SK-N-SH (cell line): ENCODE data around the gene CDKL5. TPM values are rescaled to one million over a fixed set of nuclear protein-coding genes. Genes with fewer than 3 reads are reported as not detected.
A peak's percentile ranks its signal among the peaks of the same experiment; 100 is the strongest.
"Not testable (repeated sequence)": the region's sequence is repeated elsewhere in the genome, so short reads cannot be mapped to it uniquely, and the experiment has no call there.

ENCODE experiments used
- CTCF ChIA-PET: fragments of 300-600, 350-600 bp; formaldehyde crosslinking; extraction: SDS; loops from one replicate; lab custom pipeline; 2021; lab: Yijun Ruan, JAX
- POLR2A ChIA-PET: fragments of 350-600 bp; sonication (Branson Sonifier 250); formaldehyde crosslinking; extraction: SDS; loops from one replicate; lab custom pipeline; 2020; ENCODE audit warnings: antibody characterized with exemption, inconsistent platforms; lab: Yijun Ruan, JAX
- DNase-seq: peaks from one replicate; pipeline ENCODE4 v3.0.0; 2012
- H2AFZ ChIP-seq: fragments of 200-600 bp; sonication (generic); 2 replicates; pipeline ENCODE4 v1.8.1; 2016; ENCODE audit warnings: antibody characterized with exemption, mild to moderate bottlenecking, low read depth
- H3F3A ChIP-seq: fragments of 200-600 bp; sonication (generic); replicated peaks from 2 replicates; pipeline ENCODE3; 2016; ENCODE audit warnings: antibody characterized with exemption, mild to moderate bottlenecking; ENCODE audit not compliant: insufficient read depth
- H3K27ac ChIP-seq, 2 experiments: fragments of 200-500 bp in 1 of 2; fragments of 200-600 bp in 1 of 2; sonication (Bioruptor generic) in 1 of 2; sonication (generic), shearing (Covaris generic) in 1 of 2; 2 replicates each; pipeline versions ENCODE4 v1.5.1 to v1.6.1; 2014 to 2016; ENCODE audit warnings: low read depth in 2 of 2, inconsistent platforms in 1 of 2, low read length in 1 of 2, mild to moderate bottlenecking in 1 of 2, mixed read lengths in 1 of 2
- H3K27me3 ChIP-seq: fragments of 200-600 bp; sonication (generic), shearing (Covaris generic); 2 replicates; pipeline ENCODE4 v1.6.1; 2016; ENCODE audit warnings: mixed run types; ENCODE audit not compliant: insufficient read depth
- H3K36me3 ChIP-seq, 2 experiments: fragments of 200-500 bp in 1 of 2; fragments of 200-600 bp in 1 of 2; sonication (Bioruptor generic) in 1 of 2; sonication (generic) in 1 of 2; replicated peaks in 1 of 2; 2 replicates each; pipeline versions ENCODE3 to v1.5.1; 2014 to 2016; ENCODE audit warnings: low read length in 1 of 2, mild to moderate bottlenecking in 1 of 2; ENCODE audit not compliant: insufficient read depth in 2 of 2, control insufficient read depth in 1 of 2
- H3K4me1 ChIP-seq, 2 experiments: fragments of 200-500 bp in 1 of 2; fragments of 200-600 bp in 1 of 2; sonication (Bioruptor generic) in 1 of 2; sonication (generic), shearing (Covaris generic) in 1 of 2; 2 replicates each; pipeline versions ENCODE4 v1.5.1 to v1.6.1; 2014 to 2016; ENCODE audit warnings: low read depth in 1 of 2, low read length in 1 of 2, mixed run types in 1 of 2; ENCODE audit not compliant: insufficient read depth in 2 of 2, control insufficient read depth in 1 of 2
- H3K4me2 ChIP-seq: fragments of 200-600 bp; sonication (generic), shearing (Covaris generic); 2 replicates; pipeline ENCODE4 v1.6.1; 2017; ENCODE audit warnings: mixed run types
- H3K4me3 ChIP-seq, 2 experiments: fragments of 200-500 bp in 1 of 2; fragments of 200-600 bp in 1 of 2; sonication (Bioruptor generic) in 1 of 2; sonication (generic), shearing (Covaris generic) in 1 of 2; 2 replicates each; pipeline versions ENCODE4 v1.5.1 to v1.8.1; 2014 to 2016; ENCODE audit warnings: low read depth in 2 of 2, inconsistent platforms in 1 of 2, low read length in 1 of 2, mild to moderate bottlenecking in 1 of 2, mixed read lengths in 1 of 2, moderate library complexity in 1 of 2
- H3K79me2 ChIP-seq: fragments of 200-600 bp; sonication (generic); 2 replicates; pipeline ENCODE4 v1.8.1; 2017; ENCODE audit warnings: mild to moderate bottlenecking; ENCODE audit not compliant: insufficient read depth
- H3K9ac ChIP-seq: fragments of 200-600 bp; sonication (generic); 2 replicates; pipeline ENCODE4 v1.6.1; 2017; ENCODE audit warnings: mixed run types
- H3K9me2 ChIP-seq: fragments of 200-600 bp; sonication (generic); 2 replicates; pipeline ENCODE4 v1.6.1; 2017; ENCODE audit warnings: mixed run types
- H3K9me3 ChIP-seq: fragments of 200-600 bp; sonication (generic); 2 replicates; pipeline ENCODE4 v1.6.1; 2017; ENCODE audit warnings: mixed run types, mild to moderate bottlenecking, moderate library complexity
- H4K20me1 ChIP-seq: fragments of 200-600 bp; sonication (generic); 2 replicates; pipeline ENCODE4 v1.6.1; 2017; ENCODE audit warnings: mild to moderate bottlenecking, mixed run types; ENCODE audit not compliant: insufficient read depth
- CTCF ChIP-seq: fragments of 200-600 bp; sonication (generic); IDR thresholded peaks from 2 replicates; pipeline ENCODE4 v1.6.1; 2017; ENCODE audit warnings: antibody characterized with exemption, mild to moderate bottlenecking, moderate library complexity
- ELF1 ChIP-seq: IDR thresholded peaks from 2 replicates; pipeline ENCODE4 v1.4.0; 2012
- FOSL2 ChIP-seq: IDR thresholded peaks from 2 replicates; pipeline ENCODE4 v1.4.0; 2012; ENCODE audit warnings: low read depth, mild to moderate bottlenecking, moderate library complexity, borderline replicate concordance
- GABPA ChIP-seq: IDR thresholded peaks from 2 replicates; pipeline ENCODE4 v1.4.0; 2012; ENCODE audit warnings: low read depth, mild to moderate bottlenecking
- MAX ChIP-seq: IDR thresholded peaks from 2 replicates; pipeline ENCODE4 v1.4.0; 2012; ENCODE audit warnings: low read depth
- MEF2A ChIP-seq: IDR thresholded peaks from 2 replicates; pipeline ENCODE4 v1.4.0; 2012; ENCODE audit warnings: low read depth, borderline replicate concordance
- MXI1 ChIP-seq: IDR thresholded peaks from 2 replicates; pipeline ENCODE4 v1.6.1; 2012; ENCODE audit warnings: mild to moderate bottlenecking, low read depth, low read length, improper control_type of control experiment
- NRF1 ChIP-seq: IDR thresholded peaks from 2 replicates; pipeline ENCODE4 v1.6.1; 2012; ENCODE audit warnings: low read depth, mild to moderate bottlenecking, low read length
- POLR2AphosphoS5 ChIP-seq: IDR thresholded peaks from 2 replicates; pipeline ENCODE4 v1.6.1; 2012; ENCODE audit warnings: low read depth, low read length
- RCOR1 ChIP-seq: fragments of 150-350 bp; IDR thresholded peaks from 2 replicates; pipeline ENCODE4 v1.6.1; 2017; ENCODE audit warnings: antibody characterized with exemption, low read length
- REST ChIP-seq: IDR thresholded peaks from 2 replicates; pipeline ENCODE4 v1.6.1; 2012; ENCODE audit warnings: mild to moderate bottlenecking, low read depth, low read length, moderate library complexity
- RFX5 ChIP-seq: IDR thresholded peaks from 2 replicates; pipeline ENCODE4 v1.6.1; 2012; ENCODE audit warnings: mild to moderate bottlenecking, improper control_type of control experiment, low read length
- SIN3A ChIP-seq: IDR thresholded peaks from 2 replicates; pipeline ENCODE4 v1.6.1; 2012; ENCODE audit warnings: low read depth, mild to moderate bottlenecking, low read length, moderate library complexity, borderline replicate concordance
- SMC3 ChIP-seq: IDR thresholded peaks from 2 replicates; pipeline ENCODE4 v1.6.1; 2012; ENCODE audit warnings: low read depth, low read length, improper control_type of control experiment
- TAF1 ChIP-seq: IDR thresholded peaks from 2 replicates; pipeline ENCODE4 v1.6.1; 2012; ENCODE audit warnings: low read depth, mild to moderate bottlenecking, low read length, moderate library complexity, borderline replicate concordance
- TEAD4 ChIP-seq: IDR thresholded peaks from 2 replicates; pipeline ENCODE4 v1.4.0; 2012; ENCODE audit warnings: mild to moderate bottlenecking, borderline replicate concordance; ENCODE audit not compliant: insufficient read depth
- USF1 ChIP-seq: IDR thresholded peaks from 2 replicates; pipeline ENCODE4 v1.4.0; 2012; ENCODE audit warnings: low read depth, borderline replicate concordance
- WGBS: methylation state at CpG from one replicate; pipeline ENCODE4 v1.1.6; 2017; ENCODE audit warnings: low lambda C conversion rate; 5-methylcytosine and 5-hydroxymethylcytosine counted together
- polyA plus RNA-seq, 3 experiments: library from polyadenylated mRNA; depleted of rRNA; stranded (reverse); fragments of >200 nt; gene quantifications; 2 replicates each; pipeline ENCODE4 v1.2.3, GENCODE V29; 2012

Gene CDKL5
- polyA plus RNA-seq, 1 of the 3 experiments (the other 2 are of a cell fraction) = 1.3 TPM

- no peak overlapping the region for H3K9ac ChIP-seq
- no peaks in the 10 kb centered on the region for H3K9me3 ChIP-seq
- H3K4me3 ChIP-seq = peak overlapping the region; percentile 35 to 72; a peak in 2 of 4 replicates
- POLR2A ChIA-PET = no interaction called here
- TF ChIP-seq GABPA (no peak), POLR2AphosphoS5 (no peak), NRF1 (no peak), SMC3 (no peak), TEAD4 (no peak), FOSL2 (no peak), TAF1 (no peak), USF1 (no peak), ELF1 (no peak), REST (no peak), SIN3A (no peak), RFX5 (no peak), MEF2A (no peak), CTCF (no peak), MAX (no peak), RCOR1 (no peak), MXI1 (no peak)
- no peak overlapping the region for H2AFZ ChIP-seq
- no peaks in the 10 kb centered on the region for H3K36me3 ChIP-seq
- no peaks in the 10 kb centered on the region for H3K9me2 ChIP-seq
- peaks cover 0 to 3% of the 10 kb centered on the region in 2 experiments; a peak in 2 of 4 replicates for H3K4me1 ChIP-seq
- DNase-seq = no peak
- H3K27me3 ChIP-seq = no peaks in the 10 kb centered on the region
- H3F3A ChIP-seq = no peaks in the 10 kb centered on the region
- 25% methylated on average over 5 of the region's 5 CpGs for WGBS
- peak overlapping the region; percentile 50; the same call in 1 of the 2 replicates for H3K4me2 ChIP-seq
- no peaks in the 10 kb centered on the region for H4K20me1 ChIP-seq
- CTCF ChIA-PET = no interaction called here
- no peaks in the 10 kb centered on the region; the same call in 1 of the 2 replicates for H3K79me2 ChIP-seq
- H3K27ac ChIP-seq = no peak overlapping the region
Measured at GRCh38 chrX:18428006-18428405, 2.6 kb downstream of the CDKL5 start.

- H3K79me2 ChIP-seq, H3K4me1 ChIP-seq, H3K36me3 ChIP-seq, POLR2A ChIA-PET, H3K4me3 ChIP-seq, H3K27ac ChIP-seq, CTCF ChIA-PET, H3K9ac ChIP-seq, H3K27me3 ChIP-seq, DNase-seq, H3K4me2 ChIP-seq, H3F3A ChIP-seq, H3K9me2 ChIP-seq, H2AFZ ChIP-seq, H4K20me1 ChIP-seq, H3K9me3 ChIP-seq: not testable (repeated sequence)
- WGBS = 59% methylated on average over 14 of the region's 14 CpGs
Measured at GRCh38 chrX:18433288-18433687, 7.9 kb downstream of the CDKL5 start.
